GM19043 (cell line): ENCODE data around the gene HSPE1.
"Not testable (repeated sequence)": the region's sequence is repeated elsewhere in the genome, so short reads cannot be mapped to it uniquely, and the experiment has no call there.

Experiments
- ATAC-seq: cut with Tn5 transposase; IDR thresholded peaks from one replicate; pipeline ENCODE4 v1.9.1; 2021; ENCODE audit warnings: low read depth; ENCODE audit not compliant: unreplicated experiment

Gene HSPE1

DNA sequence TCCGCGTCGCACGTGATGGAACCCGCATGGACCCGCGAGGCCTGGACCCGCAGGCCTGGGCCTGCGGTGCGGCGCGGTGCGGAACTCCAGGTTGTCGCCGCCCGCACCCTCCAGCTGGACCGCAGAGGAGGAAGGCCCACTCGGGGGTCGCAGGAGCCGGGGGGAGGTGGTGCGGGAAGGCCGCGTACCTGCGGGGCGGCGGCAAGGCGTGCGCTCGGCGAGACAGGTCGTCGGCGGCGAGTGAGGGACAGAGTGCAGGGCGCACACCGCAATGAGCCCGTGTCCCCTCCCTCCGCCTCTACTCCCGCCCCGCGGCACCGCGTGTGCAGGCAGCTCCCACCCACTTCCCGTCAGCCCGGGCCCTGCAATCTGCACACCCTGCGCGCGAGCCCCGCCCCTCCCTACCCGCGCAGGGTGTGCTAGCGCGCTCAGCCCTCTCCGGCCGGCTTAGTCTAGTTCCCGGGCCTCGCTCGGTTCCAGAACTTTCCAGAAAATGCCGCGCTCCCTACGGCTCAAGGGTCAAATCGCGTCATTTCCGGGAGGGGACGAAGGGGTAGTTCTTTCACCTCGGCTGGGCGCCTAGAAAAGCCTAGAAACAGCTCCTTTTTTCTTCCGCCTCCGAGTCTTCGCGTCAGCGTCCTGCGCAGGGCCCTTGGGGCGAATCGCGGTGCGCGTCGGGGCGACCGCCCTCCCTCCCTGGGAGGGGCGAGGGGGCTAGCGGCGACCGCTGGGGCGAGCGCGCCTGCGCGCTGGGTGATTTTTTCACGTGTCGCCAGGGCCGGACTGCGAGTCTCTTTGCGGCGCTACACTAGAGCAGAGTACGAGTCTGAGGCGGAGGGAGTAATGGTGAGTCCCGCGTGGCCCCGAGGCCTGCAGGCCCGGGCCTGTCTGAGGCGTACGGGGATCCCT lies at the start of gene HSPE1, which contains the start of gene HSPD1:
HSPE1 (plus strand) TSS at position 786 of the 909 bp plus-strand sequence; CDS start at position 844, 58 bp downstream.
HSPD1 (minus strand) TSS at position 247 of the 909 bp plus-strand sequence. CDS start 992 bp downstream, outside the sequence.
- ATAC-seq = peak; percentile 74

DNA sequence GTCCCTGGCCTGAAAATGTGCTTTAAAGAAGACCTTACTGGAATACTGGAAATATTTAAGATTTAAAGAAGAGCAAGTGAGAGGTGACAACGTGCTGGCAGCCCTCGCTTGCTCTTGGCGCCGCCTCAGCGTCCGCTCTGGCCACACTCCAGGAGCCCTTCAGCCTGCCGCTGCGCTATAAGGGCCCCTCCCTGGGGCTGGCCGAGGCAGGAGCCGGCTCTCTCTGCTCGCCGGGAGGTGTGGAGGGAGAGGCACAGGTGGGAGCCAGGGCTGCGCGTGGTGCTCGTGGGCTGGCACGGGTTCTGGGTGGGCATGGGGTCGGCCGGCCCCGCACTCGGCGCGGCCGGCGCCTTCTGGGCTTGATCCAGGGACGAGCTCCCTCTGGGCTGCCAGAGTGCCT lies 49.7 kb upstream of the HSPE1 start:
- no peak for ATAC-seq

GRCh38 chr2:197450935-197451358 lies 49.2 kb upstream of the HSPE1 start:
- ATAC-seq = not testable (repeated sequence)

DNA sequence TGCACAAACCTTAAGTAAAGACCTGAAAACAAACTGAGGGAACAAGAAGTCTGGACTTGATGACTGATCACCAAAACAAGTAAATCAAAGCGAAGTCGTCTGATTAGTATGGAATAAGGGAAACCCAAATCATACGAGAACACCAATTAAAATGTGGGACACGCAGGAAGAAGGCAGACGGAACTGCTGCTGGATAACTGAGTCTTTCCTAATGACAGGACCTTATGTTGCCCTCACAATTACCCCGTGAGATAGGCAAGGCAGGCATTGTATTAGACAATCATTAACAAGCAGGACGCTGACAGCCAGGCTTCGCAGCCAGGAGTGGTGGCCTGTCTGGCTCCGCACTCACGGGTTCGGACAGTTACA lies 47.4 kb upstream of the HSPE1 start:
- ATAC-seq = no peak

DNA sequence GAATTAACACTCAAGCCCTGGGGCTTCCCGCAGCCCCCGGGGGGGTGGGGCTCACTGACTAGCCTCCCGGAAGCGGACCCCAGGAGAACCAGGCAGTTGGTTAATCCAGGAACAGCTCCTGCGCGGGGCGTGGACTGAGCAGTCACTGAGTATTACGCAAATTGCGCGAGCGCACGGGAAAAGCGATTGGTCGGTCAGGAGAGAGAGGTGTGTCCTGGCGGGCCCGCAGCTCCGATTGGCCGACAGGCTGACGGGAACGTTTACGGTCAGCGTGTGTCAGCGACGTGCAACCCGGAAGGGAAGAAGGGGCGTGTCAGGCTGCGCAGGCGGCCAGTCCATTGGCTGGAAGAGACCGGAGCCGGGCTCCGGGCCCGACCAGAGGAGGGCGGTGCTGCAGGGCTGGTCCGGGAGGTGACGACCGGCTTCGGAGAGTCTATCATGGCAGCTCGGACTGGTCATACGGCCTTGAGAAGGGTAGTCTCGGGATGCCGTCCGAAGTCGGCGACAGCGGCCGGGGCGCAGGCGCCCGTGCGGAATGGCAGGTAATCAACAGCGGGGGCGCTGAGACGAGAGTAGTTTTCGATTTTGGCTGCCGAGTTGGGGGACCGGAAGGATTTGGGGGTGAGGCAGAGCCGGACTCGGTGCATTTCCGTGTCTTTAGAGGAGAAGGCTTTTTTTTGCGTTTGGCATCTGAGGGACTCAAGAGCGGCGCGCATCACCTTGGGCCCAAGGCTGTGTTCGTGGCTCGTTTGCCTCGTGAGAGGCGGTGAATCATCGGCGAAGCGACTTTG lies 46.9 kb upstream of the HSPE1 start, which contains the start of gene COQ10B:
COQ10B (plus strand) TSS at position 430 of the 791 bp plus-strand sequence; CDS start at position 439, 9 bp downstream.
- peak; percentile 91 for ATAC-seq

GRCh38 chr2:197453914-197454398 lies 46.2 kb upstream of the HSPE1 start:
- peak; percentile 27 for ATAC-seq

DNA sequence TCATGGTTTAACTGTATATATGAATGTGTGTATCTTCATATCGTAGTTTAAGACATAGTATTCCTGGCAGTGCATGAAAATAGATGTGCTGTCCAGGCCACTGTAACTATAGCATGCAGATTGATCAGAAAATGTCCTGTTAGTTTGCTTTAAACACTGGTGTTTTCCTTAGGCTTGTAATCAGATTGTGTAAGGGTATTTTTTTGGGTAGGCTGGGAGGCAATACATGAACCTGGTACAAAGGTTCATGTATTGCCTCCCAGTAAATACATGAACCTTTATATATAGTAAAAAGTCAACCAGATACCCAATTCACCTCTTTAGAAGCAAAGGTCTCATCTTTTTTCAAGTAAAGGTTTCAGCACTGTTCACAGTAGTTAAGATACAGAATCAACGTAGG lies 45.3 kb upstream of the HSPE1 start:
- ATAC-seq = no peak

GRCh38 chr2:197455428-197455827 lies 44.8 kb upstream of the HSPE1 start:
- ATAC-seq = no peak

GRCh38 chr2:197460649-197461048 lies 39.5 kb upstream of the HSPE1 start:
- ATAC-seq = no peak

- ATAC-seq = no peak
These were observed 39.1 kb upstream of the HSPE1 start for GRCh38 chr2:197461057-197461456.

DNA sequence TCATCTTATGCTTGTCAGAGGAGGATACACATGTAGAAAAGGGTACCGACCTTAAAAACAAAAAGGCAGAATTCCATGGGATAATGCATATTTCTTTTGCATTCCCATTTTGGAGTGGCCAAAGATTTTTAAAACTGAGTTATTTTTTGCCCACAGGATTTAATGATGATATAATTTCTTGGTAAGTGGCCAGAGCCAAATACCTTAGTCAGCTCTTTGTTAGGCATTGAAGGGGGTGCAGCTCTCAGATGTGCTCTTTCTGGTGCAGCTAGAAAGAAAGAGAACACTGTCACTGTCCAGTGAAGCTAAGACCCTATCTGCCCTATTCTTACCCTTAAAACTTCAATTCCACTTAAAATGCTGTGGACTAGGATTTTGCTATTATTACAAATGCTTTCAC lies 36.0 kb upstream of the HSPE1 start:
- ATAC-seq = no peak

DNA sequence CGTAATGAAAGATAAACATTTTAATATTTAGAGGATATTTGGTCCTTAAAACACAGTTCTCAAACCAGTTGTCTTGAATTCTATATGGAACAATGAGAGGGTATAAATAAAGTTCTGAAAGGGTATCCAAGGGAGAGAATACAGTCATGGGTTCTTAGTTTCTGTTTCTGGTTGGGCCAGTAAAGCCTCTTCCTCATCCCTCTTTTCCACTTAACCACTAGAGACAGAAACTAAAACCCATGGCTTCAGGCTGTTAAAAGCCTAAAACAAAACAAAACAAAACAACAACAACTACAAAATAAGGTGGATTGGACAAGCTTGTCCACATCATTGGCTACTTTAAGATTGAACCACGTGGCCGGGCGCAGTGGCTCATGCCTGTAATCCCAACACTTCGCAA lies 28.0 kb upstream of the HSPE1 start:
- no peak for ATAC-seq

- ATAC-seq = no peak
These were observed 22.4 kb upstream of the HSPE1 start for GRCh38 chr2:197477797-197478196.

GRCh38 chr2:197480165-197481036 lies 19.8 kb upstream of the HSPE1 start:
- ATAC-seq = no peak

GRCh38 chr2:197484248-197484647 lies 15.9 kb upstream of the HSPE1 start:
- not testable (repeated sequence) for ATAC-seq

DNA sequence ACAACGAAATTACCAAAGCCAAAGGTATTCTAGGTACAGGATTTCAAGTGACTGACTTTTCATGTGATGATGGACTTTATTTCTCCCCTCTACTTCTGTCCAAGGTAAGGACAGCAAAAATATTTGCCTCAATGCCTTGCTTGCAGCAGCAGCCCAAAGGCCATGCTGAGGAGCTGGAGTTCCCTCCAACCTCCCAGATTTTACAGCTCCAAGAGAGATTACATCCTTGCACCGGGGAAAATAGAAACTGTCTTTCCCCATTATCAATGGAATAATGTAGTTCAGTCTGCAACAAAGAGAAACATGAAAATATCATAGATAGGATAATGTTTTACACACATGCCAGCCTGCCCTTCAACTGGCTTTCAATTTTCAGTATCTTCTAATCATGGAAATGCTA lies 14.0 kb upstream of the HSPE1 start:
- no peak for ATAC-seq

GRCh38 chr2:197487385-197487784 lies 12.8 kb upstream of the HSPE1 start:
- ATAC-seq = no peak

- ATAC-seq = no peak
These were observed 4.6 kb upstream of the HSPE1 start for GRCh38 chr2:197495433-197496134.

GRCh38 chr2:197496695-197497094 lies 3.5 kb upstream of the HSPE1 start:
- no peak for ATAC-seq

GRCh38 chr2:197497326-197497725 lies 2.9 kb upstream of the HSPE1 start:
- ATAC-seq = no peak
